K562 (cell line): ENCODE measurements around the gene SNX19. TPM values are rescaled to one million over a fixed set of nuclear protein-coding genes. Genes with fewer than 3 reads are reported as not detected.

Experiments
- ATAC-seq: fragments of 200-7000 bp; cut with Tn5 transposase; 3 replicates; pipeline ENCODE4 v1.9.1; 2020; ENCODE audit warnings: moderate library complexity
- BruUV-seq: library from RNA; stranded (reverse); fragments of 400-500 nt; replicated peaks from 2 replicates; lab custom pipeline; 2021; lab: Mats Ljungman, UMichigan
- CTCF ChIA-PET: fragments of 300-600 bp; formaldehyde crosslinking; extraction: SDS; loops from one replicate; lab custom pipeline; 2021; ENCODE audit warnings: low intra/inter-chr PET ratio; lab: Yijun Ruan, JAX
- POLR2A ChIA-PET: fragments of 300-600, 350-650 bp; sonication (Branson Sonifier 250); formaldehyde crosslinking; extraction: SDS; loops from one replicate; lab custom pipeline; 2021; ENCODE audit warnings: antibody characterized with exemption, inconsistent platforms; lab: Yijun Ruan, JAX
- DNase-seq, 4 experiments: peaks; one replicate each; pipeline versions ENCODE4 v3.0.0 to v3.0.0-alpha.2; 2011 to 2018; ENCODE audit warnings: low spot score in 3 of 4, mixed read lengths in 3 of 4; ENCODE audit errors: extremely low read depth in 1 of 4
- FAIRE-seq: peaks from 2 replicates; lab custom pipeline; 2011; peaks lifted over from hg19 to GRCh38; lab: Jason Lieb, UNC
- H2AFZ ChIP-seq: 2 replicates; pipeline ENCODE4 v1.6.0; 2011; ENCODE audit warnings: low read depth, low read length, control low read depth, inconsistent platforms
- H3K27ac ChIP-seq: fragments of 200-600 bp; 3 replicates; pipeline ENCODE4 v1.8.0; 2011; ENCODE audit warnings: low read depth, mild to moderate bottlenecking, control low read depth, inconsistent platforms, low read length, moderate library complexity, mixed read lengths; ENCODE audit errors: extremely low read depth
- H3K27me3 ChIP-seq, 2 experiments: fragments of 300-600 bp in 1 of 2; 2 replicates in 1 of 2; 3 replicates in 1 of 2; pipeline versions ENCODE4 v1.6.0 to v1.8.0; 2011; ENCODE audit warnings: inconsistent platforms in 2 of 2, low read length in 2 of 2, mild to moderate bottlenecking in 1 of 2, mixed read lengths in 1 of 2, moderate library complexity in 1 of 2; ENCODE audit not compliant: control insufficient read depth in 2 of 2, insufficient read depth in 2 of 2
- H3K36me3 ChIP-seq: fragments of 300-600 bp; 3 replicates; pipeline ENCODE4 v1.8.0; 2011; ENCODE audit warnings: mild to moderate bottlenecking, low read length, inconsistent platforms; ENCODE audit not compliant: control insufficient read depth, insufficient read depth
- H3K4me1 ChIP-seq, 2 experiments: fragments of 200-600 bp in 1 of 2; replicated peaks in 1 of 2; 2 replicates in 1 of 2; 3 replicates in 1 of 2; pipeline versions ENCODE4 v1.5.1 to v1.8.0; 2011; ENCODE audit warnings: inconsistent platforms in 2 of 2, low read length in 2 of 2, mild to moderate bottlenecking in 1 of 2, mixed read lengths in 1 of 2, moderate library complexity in 1 of 2; ENCODE audit not compliant: control insufficient read depth in 2 of 2, insufficient read depth in 2 of 2
- H3K4me2 ChIP-seq: 2 replicates; pipeline ENCODE4 v1.6.1; 2011; ENCODE audit warnings: low read length, control low read depth, inconsistent platforms, mixed read lengths; ENCODE audit not compliant: insufficient read depth
- H3K4me3 ChIP-seq: fragments of 200-600 bp; sonication (generic), shearing (Covaris generic); 2 replicates; pipeline ENCODE4 v1.5.1; 2016; ENCODE audit warnings: control low read depth, inconsistent platforms
- H3K79me2 ChIP-seq: fragments of 200-600 bp; 3 replicates; pipeline ENCODE4 v1.8.0; 2011; ENCODE audit warnings: low read length, inconsistent platforms; ENCODE audit not compliant: control insufficient read depth, insufficient read depth
- H3K9ac ChIP-seq, 2 experiments: 2 replicates each; pipeline versions ENCODE4 v1.6.0 to v1.6.1; 2011; ENCODE audit warnings: low read depth in 2 of 2, low read length in 2 of 2, control low read depth in 1 of 2, inconsistent platforms in 1 of 2, mild to moderate bottlenecking in 1 of 2, mixed read lengths in 1 of 2; ENCODE audit not compliant: insufficient read depth in 1 of 2
- H3K9me1 ChIP-seq: one replicate; pipeline ENCODE4 v1.6.0; 2011; ENCODE audit warnings: inconsistent platforms, mild to moderate bottlenecking, low read length, moderate library complexity; ENCODE audit not compliant: control insufficient read depth, insufficient read depth
- H3K9me3 ChIP-seq: replicated peaks from 2 replicates; pipeline ENCODE4 v1.5.1; 2011; ENCODE audit warnings: low read depth, low read length, inconsistent platforms; ENCODE audit not compliant: control insufficient read depth, insufficient read depth
- H4K20me1 ChIP-seq: replicated peaks from 2 replicates; pipeline ENCODE4 v1.6.1; 2011; ENCODE audit warnings: low read length, inconsistent platforms, mixed read lengths; ENCODE audit not compliant: control insufficient read depth, insufficient read depth
- DIDO1 ChIP-seq: fragments of 450-650 bp; IDR thresholded peaks from 2 replicates; pipeline ENCODE4 v1.6.1; 2016; ENCODE audit warnings: low read depth, missing biosample characterization, missing genetic modification characterization
- PTRF ChIP-seq: fragments of 450-650 bp; IDR thresholded peaks from 2 replicates; pipeline ENCODE4 v1.6.1; 2016; ENCODE audit warnings: mild to moderate bottlenecking, missing genetic modification characterization, missing compliant biosample characterization
- SIX5 ChIP-seq, 2 experiments: IDR thresholded peaks; 2 replicates each; pipeline ENCODE4 v1.6.1; 2011; ENCODE audit warnings: low read length in 2 of 2, borderline replicate concordance in 1 of 2, low read depth in 1 of 2, mild to moderate bottlenecking in 1 of 2, moderate library complexity in 1 of 2; ENCODE audit not compliant: insufficient read depth in 1 of 2
- ZKSCAN8 ChIP-seq: fragments of 200-800 bp; sonication (Bioruptor generic); IDR thresholded peaks from 2 replicates; pipeline ENCODE4 v1.6.1; 2016; ENCODE audit warnings: missing genetic modification characterization, missing compliant biosample characterization
- WGBS: fragments of 100-300 bp; shearing (Covaris generic); methylation state at CpG from one replicate; pipeline ENCODE4 v1.1.6; 2016; ENCODE audit warnings: low coverage, mixed read lengths; ENCODE audit not compliant: insufficient coverage; ENCODE audit errors: missing lambda C conversion rate; 5-methylcytosine and 5-hydroxymethylcytosine counted together
- in situ Hi-C: fragments of 300-500 bp; cut with MboI; formaldehyde crosslinking; loops from 4 replicates; pipeline ENCODE4 v1.15.0; 2018; ENCODE audit warnings: inconsistent platforms, mixed read lengths
- intact Hi-C: fragments of 100-400 bp; cut with micrococcal nuclease; formaldehyde crosslinking; loops from 2 replicates; pipeline ENCODE4 v1.14.2; 2022
- polyA plus RNA-seq, 8 experiments: library from polyadenylated mRNA; depleted of rRNA in 4 of 8; stranded (reverse) in 5 of 8; unstranded in 3 of 8; fragments of >200 nt; fragmentation: Nextera tagmentation in 2 of 8; fragmentation: Illumina TruSeq in 1 of 8; extraction: Ambion mirVana in 2 of 8; extraction: Trizol in 1 of 8; gene quantifications; 2 replicates each; pipeline versions ENCODE4 v1.2.1 to v1.2.3, GENCODE V29; 2011 to 2014; ENCODE audit warnings: inconsistent platforms in 1 of 8, missing spikeins in 1 of 8
- total RNA-seq, 7 experiments: library from RNA; depleted of rRNA in 6 of 7; stranded (reverse); fragments of >200 nt in 6 of 7; fragmentation: Illumina TruSeq in 2 of 7; extraction: Trizol in 2 of 7; gene quantifications; 2 replicates each; pipeline versions ENCODE4 v1.2.1 to v1.2.3, GENCODE V29; 2011 to 2021; ENCODE audit warnings: low replicate concordance in 1 of 7
- TF ChIP-seq, protein P1 (sequence below): fragments of 450-650 bp; IDR thresholded peaks from 2 replicates; pipeline ENCODE4 v1.6.1; 2016; ENCODE audit warnings: mild to moderate bottlenecking, moderate library complexity

The SNX19 gene
- total and polyA plus RNA-seq, 9 of the 15 experiments (the other 6 are each of a cell fraction or from before 2014, with no cell fraction given): 2.2 to 31.3 (median 19.6) TPM

DNA sequence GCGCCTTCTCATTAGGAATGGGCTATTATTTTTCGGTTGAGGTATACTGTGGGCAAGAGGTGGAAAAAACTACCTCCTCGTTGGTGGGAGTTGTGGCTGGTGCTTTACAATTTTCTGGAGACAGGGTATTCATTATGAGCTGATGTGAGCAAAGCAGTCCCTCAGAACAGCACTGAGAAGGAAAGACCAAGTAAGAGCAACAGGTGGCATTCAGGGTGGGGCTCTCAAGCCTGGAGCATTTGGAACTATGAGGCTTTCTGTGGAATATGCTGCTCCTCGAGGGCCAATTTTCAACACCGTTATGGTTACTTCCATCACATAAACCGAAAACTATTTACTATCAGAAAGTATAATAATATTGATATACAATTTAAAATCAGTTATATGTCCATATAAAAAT lies 3.7 kb downstream of the SNX19 start:
- H3K79me2 ChIP-seq: peaks cover 32% of the 10 kb centered on the region
- H3K9me3 ChIP-seq: no peaks in the 10 kb centered on the region
- H3K4me2 ChIP-seq: no peak overlapping the region
- peaks cover 13 to 18% of the 10 kb centered on the region in 2 experiments; a peak in 4 of 5 replicates for H3K4me1 ChIP-seq
- intact Hi-C loops (no loop called here), in situ Hi-C loops (loop anchor here (25.0 kb wide), 1 partner anchor 750 kb away; no protein-coding TSS in a partner anchor)
- H4K20me1 ChIP-seq: no peaks in the 10 kb centered on the region
- no peak overlapping the region for H3K27ac ChIP-seq
- peaks cover 6% of the 10 kb centered on the region for H3K9me1 ChIP-seq
- DNase-seq (no peak), FAIRE-seq (no peak), ATAC-seq (no peak)
- no peak overlapping the region for H3K4me3 ChIP-seq
- H3K36me3 ChIP-seq: peaks cover 69% of the 10 kb centered on the region
- no peak overlapping the region for H2AFZ ChIP-seq
- 98% methylated on average over 6 of the region's 6 CpGs for WGBS
- peaks cover 0 to 4% of the 10 kb centered on the region in 2 experiments; a peak in 1 of 5 replicates for H3K27me3 ChIP-seq
- H3K9ac ChIP-seq: no peak overlapping the region
- ChIA-PET CTCF (no interaction called here), POLR2A (no interaction called here)
- BruUV-seq: no TSS peak
- TF ChIP-seq SIX5 (IDR thresholded peaks at IDR 0.05; ENCODE audit: borderline replicate concordance in 1 of 2, insufficient read depth in 1 of 2, low read depth in 1 of 2, low read length in 2 of 2) (no peak), ZKSCAN8 (CRISPR knock-in tag) (no peak), DIDO1 (tag) (no peak), PTRF (tag) (no peak)
- TF ChIP-seq, protein P1, sequence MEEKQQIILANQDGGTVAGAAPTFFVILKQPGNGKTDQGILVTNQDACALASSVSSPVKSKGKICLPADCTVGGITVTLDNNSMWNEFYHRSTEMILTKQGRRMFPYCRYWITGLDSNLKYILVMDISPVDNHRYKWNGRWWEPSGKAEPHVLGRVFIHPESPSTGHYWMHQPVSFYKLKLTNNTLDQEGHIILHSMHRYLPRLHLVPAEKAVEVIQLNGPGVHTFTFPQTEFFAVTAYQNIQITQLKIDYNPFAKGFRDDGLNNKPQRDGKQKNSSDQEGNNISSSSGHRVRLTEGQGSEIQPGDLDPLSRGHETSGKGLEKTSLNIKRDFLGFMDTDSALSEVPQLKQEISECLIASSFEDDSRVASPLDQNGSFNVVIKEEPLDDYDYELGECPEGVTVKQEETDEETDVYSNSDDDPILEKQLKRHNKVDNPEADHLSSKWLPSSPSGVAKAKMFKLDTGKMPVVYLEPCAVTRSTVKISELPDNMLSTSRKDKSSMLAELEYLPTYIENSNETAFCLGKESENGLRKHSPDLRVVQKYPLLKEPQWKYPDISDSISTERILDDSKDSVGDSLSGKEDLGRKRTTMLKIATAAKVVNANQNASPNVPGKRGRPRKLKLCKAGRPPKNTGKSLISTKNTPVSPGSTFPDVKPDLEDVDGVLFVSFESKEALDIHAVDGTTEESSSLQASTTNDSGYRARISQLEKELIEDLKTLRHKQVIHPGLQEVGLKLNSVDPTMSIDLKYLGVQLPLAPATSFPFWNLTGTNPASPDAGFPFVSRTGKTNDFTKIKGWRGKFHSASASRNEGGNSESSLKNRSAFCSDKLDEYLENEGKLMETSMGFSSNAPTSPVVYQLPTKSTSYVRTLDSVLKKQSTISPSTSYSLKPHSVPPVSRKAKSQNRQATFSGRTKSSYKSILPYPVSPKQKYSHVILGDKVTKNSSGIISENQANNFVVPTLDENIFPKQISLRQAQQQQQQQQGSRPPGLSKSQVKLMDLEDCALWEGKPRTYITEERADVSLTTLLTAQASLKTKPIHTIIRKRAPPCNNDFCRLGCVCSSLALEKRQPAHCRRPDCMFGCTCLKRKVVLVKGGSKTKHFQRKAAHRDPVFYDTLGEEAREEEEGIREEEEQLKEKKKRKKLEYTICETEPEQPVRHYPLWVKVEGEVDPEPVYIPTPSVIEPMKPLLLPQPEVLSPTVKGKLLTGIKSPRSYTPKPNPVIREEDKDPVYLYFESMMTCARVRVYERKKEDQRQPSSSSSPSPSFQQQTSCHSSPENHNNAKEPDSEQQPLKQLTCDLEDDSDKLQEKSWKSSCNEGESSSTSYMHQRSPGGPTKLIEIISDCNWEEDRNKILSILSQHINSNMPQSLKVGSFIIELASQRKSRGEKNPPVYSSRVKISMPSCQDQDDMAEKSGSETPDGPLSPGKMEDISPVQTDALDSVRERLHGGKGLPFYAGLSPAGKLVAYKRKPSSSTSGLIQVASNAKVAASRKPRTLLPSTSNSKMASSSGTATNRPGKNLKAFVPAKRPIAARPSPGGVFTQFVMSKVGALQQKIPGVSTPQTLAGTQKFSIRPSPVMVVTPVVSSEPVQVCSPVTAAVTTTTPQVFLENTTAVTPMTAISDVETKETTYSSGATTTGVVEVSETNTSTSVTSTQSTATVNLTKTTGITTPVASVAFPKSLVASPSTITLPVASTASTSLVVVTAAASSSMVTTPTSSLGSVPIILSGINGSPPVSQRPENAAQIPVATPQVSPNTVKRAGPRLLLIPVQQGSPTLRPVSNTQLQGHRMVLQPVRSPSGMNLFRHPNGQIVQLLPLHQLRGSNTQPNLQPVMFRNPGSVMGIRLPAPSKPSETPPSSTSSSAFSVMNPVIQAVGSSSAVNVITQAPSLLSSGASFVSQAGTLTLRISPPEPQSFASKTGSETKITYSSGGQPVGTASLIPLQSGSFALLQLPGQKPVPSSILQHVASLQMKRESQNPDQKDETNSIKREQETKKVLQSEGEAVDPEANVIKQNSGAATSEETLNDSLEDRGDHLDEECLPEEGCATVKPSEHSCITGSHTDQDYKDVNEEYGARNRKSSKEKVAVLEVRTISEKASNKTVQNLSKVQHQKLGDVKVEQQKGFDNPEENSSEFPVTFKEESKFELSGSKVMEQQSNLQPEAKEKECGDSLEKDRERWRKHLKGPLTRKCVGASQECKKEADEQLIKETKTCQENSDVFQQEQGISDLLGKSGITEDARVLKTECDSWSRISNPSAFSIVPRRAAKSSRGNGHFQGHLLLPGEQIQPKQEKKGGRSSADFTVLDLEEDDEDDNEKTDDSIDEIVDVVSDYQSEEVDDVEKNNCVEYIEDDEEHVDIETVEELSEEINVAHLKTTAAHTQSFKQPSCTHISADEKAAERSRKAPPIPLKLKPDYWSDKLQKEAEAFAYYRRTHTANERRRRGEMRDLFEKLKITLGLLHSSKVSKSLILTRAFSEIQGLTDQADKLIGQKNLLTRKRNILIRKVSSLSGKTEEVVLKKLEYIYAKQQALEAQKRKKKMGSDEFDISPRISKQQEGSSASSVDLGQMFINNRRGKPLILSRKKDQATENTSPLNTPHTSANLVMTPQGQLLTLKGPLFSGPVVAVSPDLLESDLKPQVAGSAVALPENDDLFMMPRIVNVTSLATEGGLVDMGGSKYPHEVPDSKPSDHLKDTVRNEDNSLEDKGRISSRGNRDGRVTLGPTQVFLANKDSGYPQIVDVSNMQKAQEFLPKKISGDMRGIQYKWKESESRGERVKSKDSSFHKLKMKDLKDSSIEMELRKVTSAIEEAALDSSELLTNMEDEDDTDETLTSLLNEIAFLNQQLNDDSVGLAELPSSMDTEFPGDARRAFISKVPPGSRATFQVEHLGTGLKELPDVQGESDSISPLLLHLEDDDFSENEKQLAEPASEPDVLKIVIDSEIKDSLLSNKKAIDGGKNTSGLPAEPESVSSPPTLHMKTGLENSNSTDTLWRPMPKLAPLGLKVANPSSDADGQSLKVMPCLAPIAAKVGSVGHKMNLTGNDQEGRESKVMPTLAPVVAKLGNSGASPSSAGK: no peak
